Stimulated activated CD8-positive, alpha-beta memory T cell treated with anti-CD3 and anti-CD28 coated beads, Interleukin-12 subunit alpha, Interleukin-12 subunit beta, amount 100 ng/mL, for 4 hours (primary cell): ENCODE measurements around the gene C19orf47.

Experiments
- DNase-seq: peaks from one replicate; pipeline ENCODE4 v3.0.0-alpha.2; 2020; ENCODE audit warnings: low read depth

C19orf47 gene

GRCh38 chr19:40315812-40316470 is 32.3 kb downstream of the C19orf47 start:
- no peak for DNase-seq

- no peak for DNase-seq
These were observed 33.5 kb downstream of the C19orf47 start for GRCh38 chr19:40314656-40315055.

- DNase-seq, result no peak
These were observed 34.8 kb downstream of the C19orf47 start for GRCh38 chr19:40313229-40313983.

- no peak for DNase-seq
These were observed 35.7 kb downstream of the C19orf47 start for GRCh38 chr19:40312533-40312932.

GRCh38 chr19:40309666-40310065 is 38.5 kb downstream of the C19orf47 start:
- no peak for DNase-seq

- peak; percentile 36 for DNase-seq
These were observed 42.8 kb downstream of the C19orf47 start for GRCh38 chr19:40305403-40305802.

- DNase-seq, result no peak
These were observed 43.9 kb downstream of the C19orf47 start for GRCh38 chr19:40304306-40304705.

- DNase-seq, result no peak
These were observed 44.4 kb downstream of the C19orf47 start for GRCh38 chr19:40303765-40304164.

GRCh38 chr19:40302224-40303011 is 45.8 kb downstream of the C19orf47 start:
- DNase-seq, result no peak

- no peak for DNase-seq
These were observed 47.5 kb downstream of the C19orf47 start for GRCh38 chr19:40300668-40301067.

- no peak for DNase-seq
These were observed 50.2 kb downstream of the C19orf47 start for GRCh38 chr19:40298026-40298425.

GRCh38 chr19:40294560-40294959 is 53.6 kb downstream of the C19orf47 start:
- DNase-seq, result no peak

- DNase-seq, result no peak
These were observed 61.2 kb downstream of the C19orf47 start for GRCh38 chr19:40286971-40287421.

GRCh38 chr19:40286235-40286970 is 61.8 kb downstream of the C19orf47 start:
- DNase-seq, result no peak

- DNase-seq, result peak; percentile 96
These were observed 62.6 kb downstream of the C19orf47 start for GRCh38 chr19:40285353-40286234.

- peak; percentile 75 for DNase-seq
These were observed 63.5 kb downstream of the C19orf47 start, which contains the start of gene AKT2 for GRCh38 chr19:40284501-40285352. Gene AKT2, minus strand, starts transcription at chr19:40285345. Its CDS starts 20,078 bp downstream, at chr19:40265267.

- DNase-seq, result no peak
These were observed 64.0 kb downstream of the C19orf47 start for GRCh38 chr19:40284251-40284500.

GRCh38 chr19:40283414-40284250 is 64.6 kb downstream of the C19orf47 start:
- no peak for DNase-seq

GRCh38 chr19:40282920-40283319 is 65.3 kb downstream of the C19orf47 start:
- no peak for DNase-seq
